ENCODE results near the gene DDO. TPM values are rescaled to one million over a fixed set of nuclear protein-coding genes. Genes with fewer than 3 reads are reported as not detected.

The DDO gene
- polyA plus RNA-seq, 1 donor from 2014 or later, result not detected

- no peaks in the 10 kb centered on the region for H3K36me3 ChIP-seq (ENCODE audit: insufficient read depth, low read length)
- H3K4me3 ChIP-seq (ENCODE audit: low read length), result no peak overlapping the region
- TF ChIP-seq POLR2AphosphoS5 (IDR thresholded peaks at IDR 0.05) (no peak), SMC3 (conservative IDR thresholded peaks at IDR 0.05; ENCODE audit: poor library complexity) (no peak), EP300 (conservative IDR thresholded peaks at IDR 0.05; ENCODE audit: poor library complexity, severe bottlenecking) (no peak), EZH2 (IDR thresholded peaks at IDR 0.05; ENCODE audit: borderline replicate concordance, insufficient read depth, low read length, poor library complexity, severe bottlenecking) (no peak), CTCF (IDR thresholded peaks at IDR 0.05; ENCODE audit: poor library complexity, severe bottlenecking) (no peak), MXI1 (conservative IDR thresholded peaks at IDR 0.05; ENCODE audit: poor library complexity, severe bottlenecking) (no peak), TAF1 (IDR thresholded peaks at IDR 0.05; ENCODE audit: low read depth) (no peak)
Observed at GRCh38 chr6:110419028-110419739, 3.8 kb upstream of the DDO start.

GRCh38 chr6:110418594-110418993 lies 3.2 kb upstream of the DDO start:
- no peaks in the 10 kb centered on the region for H3K79me2 ChIP-seq (replicated peaks; ENCODE audit: insufficient read depth, low read length)

More at GRCh38 chr6:110419028-110419739, 3.8 kb upstream of the DDO start:
- no peaks in the 10 kb centered on the region for H3K79me2 ChIP-seq (replicated peaks; ENCODE audit: insufficient read depth, low read length)
- H3K9ac ChIP-seq (ENCODE audit: low read length), result no peak overlapping the region
- no peak overlapping the region for H2AFZ ChIP-seq (ENCODE audit: low read depth, low read length)
- H3F3A ChIP-seq (ENCODE audit: insufficient read depth, low read length, poor library complexity, severe bottlenecking), result no peaks in the 10 kb centered on the region
- no peak overlapping the region for H3K27ac ChIP-seq (ENCODE audit: low read length)
- no peaks in the 10 kb centered on the region for H3K27me3 ChIP-seq (ENCODE audit: insufficient read depth, low read depth, low read length)
- no peaks in the 10 kb centered on the region for H4K20me1 ChIP-seq (ENCODE audit: insufficient read depth)
- no peaks in the 10 kb centered on the region for H3K9me2 ChIP-seq (ENCODE audit: insufficient read depth, low read length)
- H3K4me2 ChIP-seq (ENCODE audit: low read length), result no peak overlapping the region
- H3K9me3 ChIP-seq (ENCODE audit: low read length), result no peaks in the 10 kb centered on the region

GRCh38 chr6:110414669-110415068 lies 706 bp downstream of the DDO start:
- Histone ChIP-seq H3K9ac (ENCODE audit: low read length) (no peak overlapping the region), H3K4me2 (ENCODE audit: low read length) (no peak overlapping the region)

More at GRCh38 chr6:110418594-110418993, 3.2 kb upstream of the DDO start:
- H3K36me3 ChIP-seq (ENCODE audit: insufficient read depth, low read length), result no peaks in the 10 kb centered on the region
- no peak overlapping the region for H3K4me2 ChIP-seq (ENCODE audit: low read length)
- H3K9me2 ChIP-seq (ENCODE audit: insufficient read depth, low read length), result no peaks in the 10 kb centered on the region
- no peaks in the 10 kb centered on the region for H3K9me3 ChIP-seq (ENCODE audit: low read length)
- H3K4me3 ChIP-seq (ENCODE audit: low read length), result no peak overlapping the region
- H3F3A ChIP-seq (ENCODE audit: insufficient read depth, low read length, poor library complexity, severe bottlenecking), result no peaks in the 10 kb centered on the region
- no peak overlapping the region for H2AFZ ChIP-seq (ENCODE audit: low read depth, low read length)
- H3K9ac ChIP-seq (ENCODE audit: low read length), result no peak overlapping the region
- no peaks in the 10 kb centered on the region for H3K27me3 ChIP-seq (ENCODE audit: insufficient read depth, low read depth, low read length)
- H3K27ac ChIP-seq (ENCODE audit: low read length), result no peak overlapping the region
- no peaks in the 10 kb centered on the region for H4K20me1 ChIP-seq (ENCODE audit: insufficient read depth)
- TF ChIP-seq EP300 (conservative IDR thresholded peaks at IDR 0.05; ENCODE audit: poor library complexity, severe bottlenecking), result no peak
- TF ChIP-seq SMC3 (conservative IDR thresholded peaks at IDR 0.05; ENCODE audit: poor library complexity), result no peak

More at GRCh38 chr6:110414669-110415068, 706 bp downstream of the DDO start:
- Histone ChIP-seq H3K9me2 (ENCODE audit: insufficient read depth, low read length) (no peaks in the 10 kb centered on the region), H3K27ac (ENCODE audit: low read length) (no peak overlapping the region), H3F3A (ENCODE audit: insufficient read depth, low read length, poor library complexity, severe bottlenecking) (no peaks in the 10 kb centered on the region), H3K79me2 (replicated peaks; ENCODE audit: insufficient read depth, low read length) (no peaks in the 10 kb centered on the region), H4K20me1 (ENCODE audit: insufficient read depth) (no peaks in the 10 kb centered on the region), H3K4me3 (ENCODE audit: low read length) (no peak overlapping the region), H3K9me3 (ENCODE audit: low read length) (no peaks in the 10 kb centered on the region), H3K27me3 (ENCODE audit: insufficient read depth, low read depth, low read length) (no peaks in the 10 kb centered on the region), H3K36me3 (ENCODE audit: insufficient read depth, low read length) (no peaks in the 10 kb centered on the region), H2AFZ (ENCODE audit: low read depth, low read length) (no peak overlapping the region)
- no peak for TF ChIP-seq EZH2 (IDR thresholded peaks at IDR 0.05; ENCODE audit: borderline replicate concordance, insufficient read depth, low read length, poor library complexity, severe bottlenecking)
- no peak for TF ChIP-seq SMC3 (conservative IDR thresholded peaks at IDR 0.05; ENCODE audit: poor library complexity)
- no peak for TF ChIP-seq MXI1 (conservative IDR thresholded peaks at IDR 0.05; ENCODE audit: poor library complexity, severe bottlenecking)
- TF ChIP-seq TAF1 (IDR thresholded peaks at IDR 0.05; ENCODE audit: low read depth), result no peak
- no peak for TF ChIP-seq REST (IDR thresholded peaks at IDR 0.05; ENCODE audit: borderline replicate concordance)
- TF ChIP-seq POLR2AphosphoS5 (IDR thresholded peaks at IDR 0.05), result no peak
- no peak for TF ChIP-seq CTCF (IDR thresholded peaks at IDR 0.05; ENCODE audit: poor library complexity, severe bottlenecking)
- TF ChIP-seq EP300 (conservative IDR thresholded peaks at IDR 0.05; ENCODE audit: poor library complexity, severe bottlenecking), result no peak
- no peak for TF ChIP-seq RAD21 (conservative IDR thresholded peaks at IDR 0.05)

Data from neural cell (in vitro differentiated cells).